IMR-90 (cell line): ENCODE results near the gene HNRNPH2. TPM values are rescaled to one million over a fixed set of nuclear protein-coding genes. Genes with fewer than 3 reads are reported as not detected.

Experiments
- ATAC-seq: fragments of 200-7000 bp; cut with Tn5 transposase; 2 replicates; pipeline ENCODE4 v1.9.1; 2020; ENCODE audit warnings: low read depth, mild to moderate bottlenecking, moderate library complexity
- BruUV-seq: library from RNA; stranded (reverse); fragments of 400-500 nt; replicated peaks from 2 replicates; lab custom pipeline; 2021; lab: Mats Ljungman, UMichigan
- CTCF ChIA-PET: fragments of 300-600 bp; formaldehyde crosslinking; extraction: SDS; loops from one replicate; lab custom pipeline; 2021; ENCODE audit warnings: antibody characterized with exemption; lab: Yijun Ruan, JAX
- POLR2A ChIA-PET: fragments of 300-600 bp; sonication (Branson Sonifier 250); formaldehyde crosslinking; loops from one replicate; lab custom pipeline; 2022; ENCODE audit warnings: antibody characterized with exemption; ENCODE audit not compliant: unreplicated experiment; lab: Charles Lee
- DNase-seq: peaks from one replicate; pipeline ENCODE4 v3.0.0; 2013
- H2AFZ ChIP-seq: replicated peaks from 2 replicates; pipeline ENCODE3; 2013; ENCODE audit warnings: low read length, mild to moderate bottlenecking; ENCODE audit not compliant: poor library complexity
- H2AK5ac ChIP-seq: 2 replicates; pipeline ENCODE4 v1.6.1; 2013; ENCODE audit warnings: low read depth, low read length, inconsistent platforms
- H2AK9ac ChIP-seq: replicated peaks from 2 replicates; pipeline ENCODE3; 2013; ENCODE audit warnings: mild to moderate bottlenecking, low read depth, low read length, moderate library complexity; ENCODE audit not compliant: poor library complexity
- H2BK120ac ChIP-seq: 2 replicates; pipeline ENCODE4 v1.6.1; 2013; ENCODE audit warnings: low read depth, low read length, inconsistent platforms
- H2BK15ac ChIP-seq: 3 replicates; pipeline ENCODE4 v1.6.1; 2013; ENCODE audit warnings: low read depth, low read length, inconsistent platforms
- H2BK20ac ChIP-seq: 2 replicates; pipeline ENCODE4 v1.6.1; 2013; ENCODE audit warnings: low read depth, mild to moderate bottlenecking, inconsistent platforms, low read length, moderate library complexity
- H2BK5ac ChIP-seq: 2 replicates; pipeline ENCODE4 v1.6.1; 2013; ENCODE audit warnings: mild to moderate bottlenecking, low read depth, low read length, inconsistent platforms; ENCODE audit not compliant: poor library complexity, severe bottlenecking
- H3K14ac ChIP-seq: replicated peaks from 2 replicates; pipeline ENCODE4 v1.6.1; 2013; ENCODE audit warnings: low read depth, low read length, inconsistent platforms
- H3K18ac ChIP-seq: 2 replicates; pipeline ENCODE4 v1.6.1; 2013; ENCODE audit warnings: low read depth, low read length, control low read depth
- H3K23ac ChIP-seq: 2 replicates; pipeline ENCODE4 v1.6.1; 2013; ENCODE audit warnings: low read depth, low read length, inconsistent platforms
- H3K27ac ChIP-seq: 2 replicates; pipeline ENCODE4 v1.5.1; 2013; ENCODE audit warnings: mild to moderate bottlenecking, control low read depth, low read length; ENCODE audit not compliant: insufficient read depth
- H3K27me3 ChIP-seq: 2 replicates; pipeline ENCODE4 v1.6.1; 2013; ENCODE audit warnings: low read length; ENCODE audit not compliant: control insufficient read depth, insufficient read depth
- H3K36me3 ChIP-seq: 2 replicates; pipeline ENCODE4 v1.6.1; 2013; ENCODE audit warnings: low read length, mixed read lengths; ENCODE audit not compliant: control insufficient read depth, insufficient read depth
- H3K4ac ChIP-seq: 2 replicates; pipeline ENCODE4 v1.6.1; 2013; ENCODE audit warnings: low read depth, low read length, inconsistent platforms
- H3K4me1 ChIP-seq: 2 replicates; pipeline ENCODE4 v1.6.1; 2013; ENCODE audit warnings: low read length, mixed read lengths; ENCODE audit not compliant: control insufficient read depth, insufficient read depth
- H3K4me2 ChIP-seq: 2 replicates; pipeline ENCODE4 v1.6.1; 2013; ENCODE audit warnings: low read depth, mild to moderate bottlenecking, control low read depth, low read length, moderate library complexity
- H3K4me3 ChIP-seq: 2 replicates; pipeline ENCODE4 v1.5.1; 2013; ENCODE audit warnings: low read depth, mild to moderate bottlenecking, control low read depth, low read length, moderate library complexity; ENCODE audit not compliant: insufficient read depth
- H3K56ac ChIP-seq: 2 replicates; pipeline ENCODE4 v1.6.1; 2013; ENCODE audit warnings: low read length, inconsistent platforms; ENCODE audit not compliant: insufficient read depth; ENCODE audit errors: extremely low read depth
- H3K79me1 ChIP-seq, 2 experiments: 2 replicates each; pipeline ENCODE4 v1.6.1; 2013; ENCODE audit warnings: low read length in 2 of 2, inconsistent platforms in 1 of 2, low read depth in 1 of 2
- H3K9ac ChIP-seq: 2 replicates; pipeline ENCODE4 v1.6.1; 2013; ENCODE audit warnings: low read depth, low read length, control low read depth
- H3K9me1 ChIP-seq: 2 replicates; pipeline ENCODE4 v1.6.1; 2013; ENCODE audit warnings: low read length, inconsistent platforms; ENCODE audit not compliant: insufficient read depth
- H3K9me3 ChIP-seq: 2 replicates; pipeline ENCODE4 v1.6.1; 2013; ENCODE audit warnings: low read length; ENCODE audit not compliant: control insufficient read depth, insufficient read depth
- H4K20me1 ChIP-seq: 2 replicates; pipeline ENCODE4 v1.6.1; 2013; ENCODE audit warnings: low read length, inconsistent platforms; ENCODE audit not compliant: insufficient read depth
- H4K5ac ChIP-seq: 2 replicates; pipeline ENCODE4 v1.6.1; 2013; ENCODE audit warnings: mild to moderate bottlenecking, low read depth, low read length, control low read depth
- H4K8ac ChIP-seq, 2 experiments: 2 replicates each; pipeline ENCODE4 v1.6.1; 2013; ENCODE audit warnings: low read depth in 2 of 2, low read length in 2 of 2, control low read depth in 1 of 2, inconsistent platforms in 1 of 2
- H4K91ac ChIP-seq: 2 replicates; pipeline ENCODE4 v1.6.1; 2013; ENCODE audit warnings: low read depth, low read length, inconsistent platforms; ENCODE audit not compliant: insufficient read depth
- BHLHE40 ChIP-seq: fragments of 150-350 bp; IDR thresholded peaks from 2 replicates; pipeline ENCODE4 v1.6.1; 2016; ENCODE audit warnings: mild to moderate bottlenecking, low read depth, low read length
- CEBPB ChIP-seq: IDR thresholded peaks from 2 replicates; pipeline ENCODE4 v1.6.1; 2012; ENCODE audit warnings: low read depth, low read length, improper control_type of control experiment
- CHD1 ChIP-seq: IDR thresholded peaks from 2 replicates; pipeline ENCODE4 v1.6.1; 2012; ENCODE audit warnings: low read depth, low read length, improper control_type of control experiment
- ELK1 ChIP-seq: fragments of 150-350 bp; IDR thresholded peaks from 2 replicates; pipeline ENCODE4 v1.6.1; 2016; ENCODE audit warnings: low read depth, mild to moderate bottlenecking, low read length, moderate library complexity, borderline replicate concordance
- FOS ChIP-seq: fragments of 150-350 bp; IDR thresholded peaks from 2 replicates; pipeline ENCODE4 v1.6.1; 2016; ENCODE audit warnings: low read depth, low read length
- MAFK ChIP-seq: IDR thresholded peaks from 2 replicates; pipeline ENCODE4 v1.6.1; 2012; ENCODE audit warnings: low read depth, low read length, improper control_type of control experiment
- MAZ ChIP-seq: IDR thresholded peaks from 2 replicates; pipeline ENCODE4 v1.6.1; 2012; ENCODE audit warnings: low read depth, mild to moderate bottlenecking, low read length, improper control_type of control experiment, moderate library complexity, borderline replicate concordance
- MXI1 ChIP-seq: IDR thresholded peaks from 2 replicates; pipeline ENCODE4 v1.6.1; 2012; ENCODE audit warnings: low read depth, mild to moderate bottlenecking, low read length, moderate library complexity, borderline replicate concordance
- NFE2L2 ChIP-seq: fragments of 150-350 bp; IDR thresholded peaks from 2 replicates; pipeline ENCODE4 v1.6.1; 2016; ENCODE audit warnings: low read depth, mild to moderate bottlenecking, low read length
- POLR2A ChIP-seq: IDR thresholded peaks from 2 replicates; pipeline ENCODE4 v1.6.1; 2012; ENCODE audit warnings: mild to moderate bottlenecking, low read depth, low read length
- RAD21 ChIP-seq: IDR thresholded peaks from 2 replicates; pipeline ENCODE4 v1.6.1; 2012; ENCODE audit warnings: low read length, improper control_type of control experiment
- RCOR1 ChIP-seq: IDR thresholded peaks from 2 replicates; pipeline ENCODE4 v1.6.1; 2012; ENCODE audit warnings: mild to moderate bottlenecking, low read length, improper control_type of control experiment; ENCODE audit not compliant: insufficient replicate concordance
- RFX5 ChIP-seq: IDR thresholded peaks from 2 replicates; pipeline ENCODE4 v1.8.0; 2012; ENCODE audit warnings: low read depth, mild to moderate bottlenecking, low read length, moderate library complexity
- SMC3 ChIP-seq: fragments of 150-350 bp; IDR thresholded peaks from 2 replicates; pipeline ENCODE4 v1.6.1; 2016; ENCODE audit warnings: low read depth, mild to moderate bottlenecking, antibody characterized with exemption, low read length, moderate library complexity
- WGBS, 2 experiments: methylation state at CpG; one replicate each; pipeline versions ENCODE4 v1.1.5 to v1.1.7; 2013; ENCODE audit warnings: missing lambda C conversion rate in 2 of 2; ENCODE audit not compliant: insufficient read length in 1 of 2; ENCODE audit errors: extremely low coverage in 2 of 2; 5-methylcytosine and 5-hydroxymethylcytosine counted together
- dilution Hi-C: fragments of 300-500 bp; cut with HindIII; formaldehyde crosslinking; loops from one replicate; pipeline ENCODE4 v1.14.3; 2018; ENCODE audit warnings: low sequenced_read_pairs; ENCODE audit not compliant: unreplicated experiment
- in situ Hi-C: fragments of 300-500 bp; cut with MboI; formaldehyde crosslinking; loops from 3 replicates; pipeline ENCODE4 v1.14.3; 2019; ENCODE audit warnings: low sequenced_read_pairs, inconsistent platforms, mixed read lengths
- intact Hi-C: fragments of 100-400 bp; cut with micrococcal nuclease; formaldehyde crosslinking; loops from 2 replicates; pipeline ENCODE4 v1.10.0; 2022
- polyA plus RNA-seq, 3 experiments: library from polyadenylated mRNA; depleted of rRNA; stranded (reverse); fragments of >200 nt; gene quantifications; 2 replicates each; pipeline ENCODE4 v1.2.3, GENCODE V29; 2012; ENCODE audit warnings: low replicate concordance in 1 of 3
- total RNA-seq: library from RNA; depleted of rRNA; stranded (reverse); fragments of >200 nt; gene quantifications from 2 replicates; pipeline ENCODE4 v1.2.3, GENCODE V29; 2012
- TF ChIP-seq, protein P1 (sequence below): conservative IDR thresholded peaks from 2 replicates; pipeline ENCODE4 v1.5.1; 2012; ENCODE audit warnings: mild to moderate bottlenecking, low read depth, low read length, improper control_type of control experiment
- TF ChIP-seq, protein P2 (sequence below): fragments of 150-350 bp; IDR thresholded peaks from 2 replicates; pipeline ENCODE4 v1.6.1; 2017; ENCODE audit warnings: mild to moderate bottlenecking, antibody characterized with exemption, low read length, low read depth

Gene HNRNPH2
- total and polyA plus RNA-seq, 2 of the 4 experiments (the other 2 are of a cell fraction): 42.8 to 54.3 TPM

DNA sequence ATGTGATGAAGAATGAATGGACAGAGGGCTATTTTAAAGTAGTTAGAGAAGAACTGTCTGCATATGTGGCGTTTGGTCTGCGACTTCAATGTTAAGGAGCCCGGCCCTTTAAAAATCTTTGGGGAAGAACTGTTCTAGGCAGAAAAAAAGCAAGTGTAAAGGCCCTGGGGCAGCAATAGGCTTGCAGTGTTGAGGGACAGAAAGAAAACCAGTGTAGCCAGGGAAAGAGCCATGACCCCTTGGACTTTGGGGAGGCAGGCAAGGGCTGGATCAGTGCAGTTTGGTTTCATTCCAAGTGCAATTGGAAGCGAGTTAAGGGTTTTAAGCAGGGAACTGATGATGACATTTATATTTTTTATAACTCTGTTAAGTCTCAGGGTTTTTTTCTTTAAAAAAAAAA, 8.2 kb upstream of the HNRNPH2 start:
- Histone ChIP-seq H3K23ac (no peak overlapping the region), H4K5ac (no peak overlapping the region), H3K9me1 (no peaks in the 10 kb centered on the region), H3K79me1 (no peaks in the 10 kb centered on the region), H3K36me3 (peaks cover 5% of the 10 kb centered on the region), H4K20me1 (no peaks in the 10 kb centered on the region), H3K56ac (no peak overlapping the region), H3K27me3 (no peaks in the 10 kb centered on the region; the same call in 1 of the 2 replicates), H2BK120ac (no peak overlapping the region), H3K14ac (no peak overlapping the region), H3K4me1 (no peaks in the 10 kb centered on the region), H3K9ac (no peak overlapping the region), H2BK15ac (no peak overlapping the region), H2AFZ (no peak overlapping the region), H3K9me3 (no peaks in the 10 kb centered on the region), H4K91ac (no peak overlapping the region), H2BK5ac (no peak overlapping the region), H2BK20ac (no peak overlapping the region), H4K8ac (no peak overlapping the region), H2AK9ac (no peak overlapping the region), H3K27ac (no peak overlapping the region), H3K4me2 (no peak overlapping the region), H2AK5ac (no peak overlapping the region), H3K18ac (no peak overlapping the region), H3K4ac (no peak overlapping the region), H3K4me3 (no peak overlapping the region)
- BruUV-seq: no TSS peak
- no peak for TF ChIP-seq MAZ
- TF ChIP-seq ELK1: no peak
- TF ChIP-seq, protein P1, sequence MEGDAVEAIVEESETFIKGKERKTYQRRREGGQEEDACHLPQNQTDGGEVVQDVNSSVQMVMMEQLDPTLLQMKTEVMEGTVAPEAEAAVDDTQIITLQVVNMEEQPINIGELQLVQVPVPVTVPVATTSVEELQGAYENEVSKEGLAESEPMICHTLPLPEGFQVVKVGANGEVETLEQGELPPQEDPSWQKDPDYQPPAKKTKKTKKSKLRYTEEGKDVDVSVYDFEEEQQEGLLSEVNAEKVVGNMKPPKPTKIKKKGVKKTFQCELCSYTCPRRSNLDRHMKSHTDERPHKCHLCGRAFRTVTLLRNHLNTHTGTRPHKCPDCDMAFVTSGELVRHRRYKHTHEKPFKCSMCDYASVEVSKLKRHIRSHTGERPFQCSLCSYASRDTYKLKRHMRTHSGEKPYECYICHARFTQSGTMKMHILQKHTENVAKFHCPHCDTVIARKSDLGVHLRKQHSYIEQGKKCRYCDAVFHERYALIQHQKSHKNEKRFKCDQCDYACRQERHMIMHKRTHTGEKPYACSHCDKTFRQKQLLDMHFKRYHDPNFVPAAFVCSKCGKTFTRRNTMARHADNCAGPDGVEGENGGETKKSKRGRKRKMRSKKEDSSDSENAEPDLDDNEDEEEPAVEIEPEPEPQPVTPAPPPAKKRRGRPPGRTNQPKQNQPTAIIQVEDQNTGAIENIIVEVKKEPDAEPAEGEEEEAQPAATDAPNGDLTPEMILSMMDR: no peak
- TF ChIP-seq NFE2L2: no peak
- TF ChIP-seq POLR2A: no peak
- no peak for TF ChIP-seq FOS
- TF ChIP-seq SMC3: no peak
- no peak for TF ChIP-seq RCOR1
- TF ChIP-seq CHD1: no peak
- TF ChIP-seq RAD21: no peak
- no peak for TF ChIP-seq CEBPB
- no peak for TF ChIP-seq BHLHE40
- TF ChIP-seq, protein P2, sequence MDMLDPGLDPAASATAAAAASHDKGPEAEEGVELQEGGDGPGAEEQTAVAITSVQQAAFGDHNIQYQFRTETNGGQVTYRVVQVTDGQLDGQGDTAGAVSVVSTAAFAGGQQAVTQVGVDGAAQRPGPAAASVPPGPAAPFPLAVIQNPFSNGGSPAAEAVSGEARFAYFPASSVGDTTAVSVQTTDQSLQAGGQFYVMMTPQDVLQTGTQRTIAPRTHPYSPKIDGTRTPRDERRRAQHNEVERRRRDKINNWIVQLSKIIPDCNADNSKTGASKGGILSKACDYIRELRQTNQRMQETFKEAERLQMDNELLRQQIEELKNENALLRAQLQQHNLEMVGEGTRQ: no peak
- no peak for TF ChIP-seq MXI1
- TF ChIP-seq RFX5: no peak
- TF ChIP-seq MAFK: no peak
- ChIA-PET CTCF (no interaction called here), POLR2A (no interaction called here)
- no peak for ATAC-seq
- no peak for DNase-seq
- intact Hi-C loops: no loop called here
- in situ Hi-C loops: no loop called here
- no CpG with 5 or more reads among the region's 4 CpGs for WGBS, 2 experiments
- dilution Hi-C loops: no loop called here
